SU-DHL-6 (cell line): ENCODE data around the gene MSANTD1.

Source experiments
- H2AFZ ChIP-seq: fragments of 200-600 bp; sonication (generic); 2 replicates; pipeline ENCODE4 v1.6.1; 2014; ENCODE audit warnings: low read depth, mild to moderate bottlenecking, moderate library complexity, mixed read lengths, antibody characterized with exemption, low read length; ENCODE audit not compliant: severe bottlenecking
- H3F3A ChIP-seq: fragments of 200-600 bp; shearing (Covaris generic); 2 replicates; pipeline ENCODE4 v1.6.0; 2016; ENCODE audit warnings: antibody characterized with exemption, mild to moderate bottlenecking; ENCODE audit not compliant: insufficient read depth
- H3K27ac ChIP-seq: fragments of 200-600 bp; sonication (generic); 2 replicates; pipeline ENCODE4 v1.5.1; 2016; ENCODE audit warnings: low read depth, mild to moderate bottlenecking, low read length, moderate library complexity, mixed read lengths
- H3K27me3 ChIP-seq: fragments of 200-600 bp; sonication (generic), shearing (Covaris generic); 2 replicates; pipeline ENCODE4 v1.6.0; 2014; ENCODE audit warnings: mild to moderate bottlenecking, low read length
- H3K36me3 ChIP-seq: fragments of 200-600 bp; sonication (generic); 2 replicates; pipeline ENCODE4 v1.6.1; 2014; ENCODE audit warnings: mild to moderate bottlenecking, low read length, mixed read lengths
- H3K4me2 ChIP-seq: fragments of 300-600, 200-600 bp; shearing (Covaris generic), sonication (generic); 2 replicates; pipeline ENCODE4 v1.6.0; 2014; ENCODE audit warnings: low read length, low read depth, mild to moderate bottlenecking; ENCODE audit not compliant: poor library complexity, severe bottlenecking
- H3K4me3 ChIP-seq: fragments of 200-600 bp; sonication (generic); 2 replicates; pipeline ENCODE4 v1.5.1; 2014; ENCODE audit warnings: antibody characterized with exemption, low read length, mild to moderate bottlenecking, mixed read lengths; ENCODE audit not compliant: insufficient read depth, poor library complexity, severe bottlenecking
- H3K79me2 ChIP-seq: fragments of 200-600 bp; sonication (generic); 2 replicates; pipeline ENCODE4 v1.6.1; 2014; ENCODE audit warnings: mild to moderate bottlenecking, low read length, moderate library complexity; ENCODE audit not compliant: insufficient read depth
- H3K9ac ChIP-seq: fragments of 200-600 bp; sonication (generic); 2 replicates; pipeline ENCODE4 v1.7.0; 2014; ENCODE audit warnings: mild to moderate bottlenecking, low read length
- H3K9me2 ChIP-seq: fragments of 200-600 bp; sonication (generic); replicated peaks from 2 replicates; pipeline ENCODE4 v1.6.1; 2014; ENCODE audit warnings: low read length; ENCODE audit not compliant: insufficient read depth
- H3K9me3 ChIP-seq: fragments of 200-600 bp; sonication (generic); 2 replicates; pipeline ENCODE4 v1.6.1; 2014; ENCODE audit warnings: low read length, mixed read lengths; ENCODE audit not compliant: insufficient read depth
- H4K20me1 ChIP-seq: fragments of 200-600 bp; sonication (generic); 2 replicates; pipeline ENCODE4 v1.6.1; 2014; ENCODE audit warnings: low read depth, mild to moderate bottlenecking, antibody characterized with exemption, low read length, moderate library complexity, mixed read lengths
- EZH2phosphoT487 ChIP-seq: fragments of 200-600 bp; sonication (generic), shearing (Covaris generic); conservative IDR thresholded peaks from 2 replicates; pipeline ENCODE4 v1.6.1; 2018; ENCODE audit warnings: mild to moderate bottlenecking, antibody characterized with exemption, low read length, moderate library complexity, mixed read lengths
- TF ChIP-seq, protein P1 (sequence below): fragments of 200-600 bp; sonication (generic); IDR thresholded peaks from one replicate; pipeline ENCODE4 v1.5.1; 2017; ENCODE audit warnings: antibody characterized with exemption, mild to moderate bottlenecking, low read length, moderate library complexity; ENCODE audit not compliant: insufficient read depth, poor library complexity, severe bottlenecking

MSANTD1 gene

DNA sequence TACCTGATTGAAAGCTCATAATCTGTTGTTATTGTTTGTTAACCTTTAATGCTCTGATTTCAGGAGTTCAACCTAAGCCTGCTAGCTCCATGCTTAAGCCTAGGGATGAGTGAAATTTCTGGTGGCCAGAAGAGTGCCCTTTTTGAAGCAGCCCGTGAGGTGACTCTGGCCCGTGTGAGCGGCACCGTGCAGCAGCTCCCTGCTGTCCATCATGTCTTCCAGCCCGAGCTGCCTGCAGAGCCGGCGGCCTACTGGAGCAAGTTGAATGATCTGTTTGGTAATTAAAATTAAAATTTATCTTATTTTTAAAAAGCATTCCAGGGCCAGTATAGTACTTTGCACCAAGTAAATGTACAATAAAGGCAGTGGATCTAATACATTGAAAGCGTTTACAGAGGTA, 37.1 kb upstream of the MSANTD1 start:
- H3K4me3 ChIP-seq = no peak overlapping the region
- H4K20me1 ChIP-seq = no peaks in the 10 kb centered on the region
- peaks cover 11% of the 10 kb centered on the region for H3K36me3 ChIP-seq
- no peak overlapping the region for H3K9ac ChIP-seq
- no peaks in the 10 kb centered on the region for H3K9me3 ChIP-seq
- H3K9me2 ChIP-seq = no peaks in the 10 kb centered on the region
- H3K79me2 ChIP-seq = no peaks in the 10 kb centered on the region
- no peaks in the 10 kb centered on the region for H3F3A ChIP-seq
- no peaks in the 10 kb centered on the region for H3K27me3 ChIP-seq
- no peak overlapping the region for H3K27ac ChIP-seq
- no peak overlapping the region for H3K4me2 ChIP-seq
- H2AFZ ChIP-seq = no peak overlapping the region
- TF ChIP-seq EZH2phosphoT487 = no peak
- TF ChIP-seq, protein P1, sequence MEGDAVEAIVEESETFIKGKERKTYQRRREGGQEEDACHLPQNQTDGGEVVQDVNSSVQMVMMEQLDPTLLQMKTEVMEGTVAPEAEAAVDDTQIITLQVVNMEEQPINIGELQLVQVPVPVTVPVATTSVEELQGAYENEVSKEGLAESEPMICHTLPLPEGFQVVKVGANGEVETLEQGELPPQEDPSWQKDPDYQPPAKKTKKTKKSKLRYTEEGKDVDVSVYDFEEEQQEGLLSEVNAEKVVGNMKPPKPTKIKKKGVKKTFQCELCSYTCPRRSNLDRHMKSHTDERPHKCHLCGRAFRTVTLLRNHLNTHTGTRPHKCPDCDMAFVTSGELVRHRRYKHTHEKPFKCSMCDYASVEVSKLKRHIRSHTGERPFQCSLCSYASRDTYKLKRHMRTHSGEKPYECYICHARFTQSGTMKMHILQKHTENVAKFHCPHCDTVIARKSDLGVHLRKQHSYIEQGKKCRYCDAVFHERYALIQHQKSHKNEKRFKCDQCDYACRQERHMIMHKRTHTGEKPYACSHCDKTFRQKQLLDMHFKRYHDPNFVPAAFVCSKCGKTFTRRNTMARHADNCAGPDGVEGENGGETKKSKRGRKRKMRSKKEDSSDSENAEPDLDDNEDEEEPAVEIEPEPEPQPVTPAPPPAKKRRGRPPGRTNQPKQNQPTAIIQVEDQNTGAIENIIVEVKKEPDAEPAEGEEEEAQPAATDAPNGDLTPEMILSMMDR = no peak

DNA sequence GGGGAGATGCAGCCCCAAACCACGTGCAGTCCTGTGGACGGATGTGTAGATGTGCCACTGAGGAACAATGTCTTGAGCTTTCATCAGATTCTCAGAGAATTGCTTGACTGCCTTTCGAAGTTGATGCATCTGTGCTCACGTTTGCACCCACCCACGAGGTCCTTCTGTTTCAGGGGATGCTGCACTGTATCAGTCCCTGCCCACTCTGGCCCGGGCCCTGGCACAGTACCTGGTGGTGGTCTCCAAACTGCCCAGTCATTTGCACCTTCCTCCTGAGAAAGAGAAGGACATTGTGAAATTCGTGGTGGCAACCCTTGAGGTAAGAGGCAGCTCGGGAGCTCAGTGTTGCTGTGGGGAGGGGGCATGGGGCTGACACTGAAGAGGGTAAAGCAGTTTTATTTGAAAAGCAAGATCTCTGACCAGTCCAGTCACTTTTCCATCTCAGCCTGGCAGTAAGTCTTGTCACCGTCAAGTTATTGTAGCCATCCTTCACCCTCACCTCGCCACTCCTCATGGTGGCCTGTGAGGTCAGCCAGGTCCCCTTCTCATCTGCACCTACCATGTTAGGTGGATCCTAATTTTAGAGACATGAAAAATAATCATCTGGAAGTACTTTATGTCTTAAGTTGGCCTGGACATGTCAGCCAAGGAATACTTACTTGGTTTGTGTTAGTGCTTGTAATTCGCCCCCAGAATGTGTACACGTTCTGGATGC, 36.4 kb upstream of the MSANTD1 start:
- H3K9me2 ChIP-seq = no peaks in the 10 kb centered on the region
- no peak overlapping the region for H3K27ac ChIP-seq
- no peak overlapping the region for H3K4me3 ChIP-seq
- H3K79me2 ChIP-seq = no peaks in the 10 kb centered on the region
- peaks cover 11% of the 10 kb centered on the region for H3K36me3 ChIP-seq
- no peaks in the 10 kb centered on the region for H4K20me1 ChIP-seq
- H3F3A ChIP-seq = no peaks in the 10 kb centered on the region
- no peaks in the 10 kb centered on the region for H3K9me3 ChIP-seq
- H2AFZ ChIP-seq = no peak overlapping the region
- no peak overlapping the region for H3K9ac ChIP-seq
- no peaks in the 10 kb centered on the region for H3K27me3 ChIP-seq
- TF ChIP-seq, protein P1 = no peak
- TF ChIP-seq EZH2phosphoT487 = no peak
- no peak overlapping the region for H3K4me2 ChIP-seq

DNA sequence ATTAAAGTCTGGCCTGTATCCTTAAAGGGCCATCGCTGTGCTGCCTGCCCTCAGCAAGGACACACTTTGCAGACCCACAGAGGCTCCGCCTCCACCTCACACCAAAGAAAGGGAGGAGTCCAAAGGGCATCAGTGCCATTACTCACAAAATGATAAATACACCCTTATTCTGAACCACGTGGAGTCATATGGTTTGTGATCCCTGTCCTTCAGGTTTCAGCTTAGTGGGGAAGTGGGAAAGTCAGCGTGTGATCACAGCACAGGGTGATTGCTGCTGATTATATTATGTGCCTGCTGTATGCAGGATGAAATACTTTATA, 35.9 kb upstream of the MSANTD1 start:
- H2AFZ ChIP-seq = no peak overlapping the region
- H4K20me1 ChIP-seq = no peaks in the 10 kb centered on the region
- H3K9me3 ChIP-seq = no peaks in the 10 kb centered on the region
- H3K27ac ChIP-seq = no peak overlapping the region
- H3K9me2 ChIP-seq = no peaks in the 10 kb centered on the region
- H3K4me2 ChIP-seq = no peak overlapping the region
- H3K4me3 ChIP-seq = no peak overlapping the region
- no peaks in the 10 kb centered on the region for H3F3A ChIP-seq
- TF ChIP-seq, protein P1 = no peak
- TF ChIP-seq EZH2phosphoT487 = no peak
- H3K9ac ChIP-seq = no peak overlapping the region
- H3K36me3 ChIP-seq = peaks cover 10% of the 10 kb centered on the region
- no peaks in the 10 kb centered on the region for H3K79me2 ChIP-seq
- no peaks in the 10 kb centered on the region for H3K27me3 ChIP-seq
